Measurements from ENCODE around the gene PDCD1. TPM values are rescaled to one million over a fixed set of nuclear protein-coding genes. Genes with fewer than 3 reads are reported as not detected.
"Not testable (repeated sequence)": the region's sequence is repeated elsewhere in the genome, so short reads cannot be mapped to it uniquely, and the experiment has no call there.

The PDCD1 gene
- total RNA-seq, 1 experiment from 2014 or later: not detected

GRCh38 chr2:241818943-241819270 is 39.8 kb downstream of the PDCD1 start:
- Histone ChIP-seq H3K4me3 (ENCODE audit: low read length) (no peak overlapping the region), H3K27ac (ENCODE audit: low read length) (no peak overlapping the region), H3K4me2 (ENCODE audit: low read depth, low read length, poor library complexity, severe bottlenecking) (no peak overlapping the region), H2AFZ (ENCODE audit: low read length) (no peak overlapping the region), H3K9ac (ENCODE audit: low read length) (no peak overlapping the region), H4K20me1 (ENCODE audit: insufficient read depth, low read depth, low read length) (no peaks in the 10 kb centered on the region), H3K9me2 (replicated peaks; ENCODE audit: insufficient read depth, low read length) (no peaks in the 10 kb centered on the region), H3K36me3 (ENCODE audit: insufficient read depth, low read length) (no peaks in the 10 kb centered on the region), H3K27me3 (ENCODE audit: low read length) (no peaks in the 10 kb centered on the region), H3K79me2 (ENCODE audit: low read length) (no peaks in the 10 kb centered on the region), H3K9me3 (ENCODE audit: low read length) (no peaks in the 10 kb centered on the region; the same call in 1 of the 2 replicates), H3K4me1 (ENCODE audit: low read length) (no peaks in the 10 kb centered on the region)
- no peak for DNase-seq

- H3K9me2 ChIP-seq (replicated peaks; ENCODE audit: insufficient read depth, low read length): no peaks in the 10 kb centered on the region
- no peaks in the 10 kb centered on the region for H3K27me3 ChIP-seq (ENCODE audit: low read length)
- H4K20me1 ChIP-seq (ENCODE audit: insufficient read depth, low read depth, low read length): no peaks in the 10 kb centered on the region
- no peak overlapping the region for H3K27ac ChIP-seq (ENCODE audit: low read length)
- H3K9me3 ChIP-seq (ENCODE audit: low read length): no peaks in the 10 kb centered on the region; the same call in 1 of the 2 replicates
- H2AFZ ChIP-seq (ENCODE audit: low read length): no peak overlapping the region
- no peaks in the 10 kb centered on the region for H3K36me3 ChIP-seq (ENCODE audit: insufficient read depth, low read length)
- no peak overlapping the region for H3K4me3 ChIP-seq (ENCODE audit: low read length)
- no peak overlapping the region for H3K9ac ChIP-seq (ENCODE audit: low read length)
- H3K4me2 ChIP-seq (ENCODE audit: low read depth, low read length, poor library complexity, severe bottlenecking): no peak overlapping the region
- DNase-seq: no peak
- H3K79me2 ChIP-seq (ENCODE audit: low read length): no peaks in the 10 kb centered on the region
- H3K4me1 ChIP-seq (ENCODE audit: low read length): no peaks in the 10 kb centered on the region
Measured at GRCh38 chr2:241818229-241818942, 40.3 kb downstream of the PDCD1 start.

- H3K4me1 ChIP-seq (ENCODE audit: low read length); H3K27me3 ChIP-seq (ENCODE audit: low read length); H3K9ac ChIP-seq (ENCODE audit: low read length); H2AFZ ChIP-seq (ENCODE audit: low read length); H3K9me2 ChIP-seq (replicated peaks; ENCODE audit: insufficient read depth, low read length); H3K36me3 ChIP-seq (ENCODE audit: insufficient read depth, low read length); H3K27ac ChIP-seq (ENCODE audit: low read length); H3K9me3 ChIP-seq (ENCODE audit: low read length); H3K79me2 ChIP-seq (ENCODE audit: low read length); DNase-seq; H4K20me1 ChIP-seq (ENCODE audit: insufficient read depth, low read depth, low read length); H3K4me3 ChIP-seq (ENCODE audit: low read length); H3K4me2 ChIP-seq (ENCODE audit: low read depth, low read length, poor library complexity, severe bottlenecking): not testable (repeated sequence)
Measured at GRCh38 chr2:241817821-241818215, 40.9 kb downstream of the PDCD1 start.

- no peak overlapping the region for H2AFZ ChIP-seq (ENCODE audit: low read length)
- no peaks in the 10 kb centered on the region for H3K36me3 ChIP-seq (ENCODE audit: insufficient read depth, low read length)
- H3K27me3 ChIP-seq (ENCODE audit: low read length): no peaks in the 10 kb centered on the region
- no peaks in the 10 kb centered on the region for H3K4me1 ChIP-seq (ENCODE audit: low read length)
- no peaks in the 10 kb centered on the region for H4K20me1 ChIP-seq (ENCODE audit: insufficient read depth, low read depth, low read length)
- H3K9me2 ChIP-seq (replicated peaks; ENCODE audit: insufficient read depth, low read length): no peaks in the 10 kb centered on the region
- no peak overlapping the region for H3K4me2 ChIP-seq (ENCODE audit: low read depth, low read length, poor library complexity, severe bottlenecking)
- no peak overlapping the region for H3K4me3 ChIP-seq (ENCODE audit: low read length)
- H3K9me3 ChIP-seq (ENCODE audit: low read length): no peaks in the 10 kb centered on the region
- no peaks in the 10 kb centered on the region for H3K79me2 ChIP-seq (ENCODE audit: low read length)
- no peak overlapping the region for H3K27ac ChIP-seq (ENCODE audit: low read length)
- DNase-seq: no peak
- H3K9ac ChIP-seq (ENCODE audit: low read length): no peak overlapping the region
Measured at GRCh38 chr2:241817126-241817820, 41.4 kb downstream of the PDCD1 start.

GRCh38 chr2:241816431-241817121 is 42.1 kb downstream of the PDCD1 start:
- H2AFZ ChIP-seq (ENCODE audit: low read length): no peak overlapping the region
- no peak overlapping the region for H3K27ac ChIP-seq (ENCODE audit: low read length)
- no peaks in the 10 kb centered on the region for H4K20me1 ChIP-seq (ENCODE audit: insufficient read depth, low read depth, low read length)
- H3K36me3 ChIP-seq (ENCODE audit: insufficient read depth, low read length): no peaks in the 10 kb centered on the region
- no peaks in the 10 kb centered on the region for H3K9me3 ChIP-seq (ENCODE audit: low read length)
- H3K27me3 ChIP-seq (ENCODE audit: low read length): no peaks in the 10 kb centered on the region
- H3K4me2 ChIP-seq (ENCODE audit: low read depth, low read length, poor library complexity, severe bottlenecking): no peak overlapping the region
- H3K9me2 ChIP-seq (replicated peaks; ENCODE audit: insufficient read depth, low read length): no peaks in the 10 kb centered on the region
- no peak for DNase-seq
- no peaks in the 10 kb centered on the region for H3K79me2 ChIP-seq (ENCODE audit: low read length)
- no peak overlapping the region for H3K9ac ChIP-seq (ENCODE audit: low read length)
- no peak overlapping the region for H3K4me3 ChIP-seq (ENCODE audit: low read length)
- H3K4me1 ChIP-seq (ENCODE audit: low read length): no peaks in the 10 kb centered on the region

- Histone ChIP-seq H3K36me3 (ENCODE audit: insufficient read depth, low read length) (no peaks in the 10 kb centered on the region), H4K20me1 (ENCODE audit: insufficient read depth, low read depth, low read length) (no peaks in the 10 kb centered on the region), H3K27ac (ENCODE audit: low read length) (no peak overlapping the region)
Measured at GRCh38 chr2:241815477-241816430, 42.9 kb downstream of the PDCD1 start.

GRCh38 chr2:241814643-241815476 is 43.8 kb downstream of the PDCD1 start:
- no peak overlapping the region for H3K4me2 ChIP-seq (ENCODE audit: low read depth, low read length, poor library complexity, severe bottlenecking)
- no peak overlapping the region for H3K27ac ChIP-seq (ENCODE audit: low read length)
- no peak overlapping the region for H2AFZ ChIP-seq (ENCODE audit: low read length)
- H3K4me1 ChIP-seq (ENCODE audit: low read length): no peaks in the 10 kb centered on the region
- no peak overlapping the region for H3K9ac ChIP-seq (ENCODE audit: low read length)
- H3K36me3 ChIP-seq (ENCODE audit: insufficient read depth, low read length): no peaks in the 10 kb centered on the region
- H3K4me3 ChIP-seq (ENCODE audit: low read length): no peak overlapping the region
- H3K9me3 ChIP-seq (ENCODE audit: low read length): no peaks in the 10 kb centered on the region
- DNase-seq: no peak
- H3K9me2 ChIP-seq (replicated peaks; ENCODE audit: insufficient read depth, low read length): no peaks in the 10 kb centered on the region
- H3K79me2 ChIP-seq (ENCODE audit: low read length): no peaks in the 10 kb centered on the region
- no peaks in the 10 kb centered on the region for H4K20me1 ChIP-seq (ENCODE audit: insufficient read depth, low read depth, low read length)
- H3K27me3 ChIP-seq (ENCODE audit: low read length): no peaks in the 10 kb centered on the region

More at GRCh38 chr2:241815477-241816430, 42.9 kb downstream of the PDCD1 start:
- Histone ChIP-seq H3K9me3 (ENCODE audit: low read length) (no peaks in the 10 kb centered on the region), H3K9me2 (replicated peaks; ENCODE audit: insufficient read depth, low read length) (no peaks in the 10 kb centered on the region), H3K4me3 (ENCODE audit: low read length) (no peak overlapping the region), H3K4me1 (ENCODE audit: low read length) (no peaks in the 10 kb centered on the region), H3K9ac (ENCODE audit: low read length) (no peak overlapping the region), H3K27me3 (ENCODE audit: low read length) (no peaks in the 10 kb centered on the region), H2AFZ (ENCODE audit: low read length) (no peak overlapping the region), H3K4me2 (ENCODE audit: low read depth, low read length, poor library complexity, severe bottlenecking) (no peak overlapping the region), H3K79me2 (ENCODE audit: low read length) (no peaks in the 10 kb centered on the region)
- no peak for DNase-seq
